Omental fat pad (tissue), 4 donors: ENCODE data around the gene ROM1. TPM values are rescaled to one million over a fixed set of nuclear protein-coding genes. Genes with fewer than 3 reads are reported as not detected.

ENCODE experiments used
- ATAC-seq: fragments of 150-250 bp; one replicate; pipeline ENCODE4 v1.9.1; 2016; ENCODE audit warnings: mild to moderate bottlenecking, moderate library complexity; ENCODE audit not compliant: low FRiP score
- DNase-seq: peaks from one replicate; pipeline ENCODE4 v3.0.0-alpha.2; 2019; ENCODE audit warnings: low spot score
- total RNA-seq, 4 donors: library from RNA; depleted of rRNA; stranded (reverse); fragments of >200 nt; gene quantifications; one replicate each; pipeline ENCODE4 v1.1.0, GENCODE V29; 2016
- TF ChIP-seq, protein P1 (sequence below), 3 donors: fragments of 450-650 bp; IDR thresholded peaks; one replicate each; pipeline ENCODE4 v1.5.1; 2016 to 2017; ENCODE audit warnings: antibody characterized with exemption in 3 of 3, mild to moderate bottlenecking in 3 of 3, moderate library complexity in 2 of 3

The ROM1 gene
- total RNA-seq, 4 donors from 2014 or later, result 7.9 to 12.7 (median 11.4) TPM

DNA sequence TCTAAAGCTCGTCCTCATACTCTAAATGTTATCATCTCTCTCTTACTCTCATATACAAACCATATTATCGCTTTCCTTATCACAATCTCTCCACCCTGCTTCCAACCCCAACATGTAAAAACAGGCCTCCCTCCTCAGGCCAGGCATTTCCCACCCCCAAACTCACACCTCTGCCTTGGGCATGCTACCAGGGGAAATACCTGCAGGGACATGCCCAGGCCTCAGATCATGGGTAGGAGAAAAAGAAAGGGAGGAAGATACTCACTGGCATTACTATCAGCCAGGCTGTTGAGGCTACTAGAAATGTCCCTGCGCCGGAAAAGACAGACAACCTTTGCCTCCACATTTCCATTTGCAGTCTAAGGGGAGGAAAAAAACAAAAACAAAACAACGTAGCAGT, 13.2 kb upstream of the ROM1 start:
- TF ChIP-seq, protein P1, sequence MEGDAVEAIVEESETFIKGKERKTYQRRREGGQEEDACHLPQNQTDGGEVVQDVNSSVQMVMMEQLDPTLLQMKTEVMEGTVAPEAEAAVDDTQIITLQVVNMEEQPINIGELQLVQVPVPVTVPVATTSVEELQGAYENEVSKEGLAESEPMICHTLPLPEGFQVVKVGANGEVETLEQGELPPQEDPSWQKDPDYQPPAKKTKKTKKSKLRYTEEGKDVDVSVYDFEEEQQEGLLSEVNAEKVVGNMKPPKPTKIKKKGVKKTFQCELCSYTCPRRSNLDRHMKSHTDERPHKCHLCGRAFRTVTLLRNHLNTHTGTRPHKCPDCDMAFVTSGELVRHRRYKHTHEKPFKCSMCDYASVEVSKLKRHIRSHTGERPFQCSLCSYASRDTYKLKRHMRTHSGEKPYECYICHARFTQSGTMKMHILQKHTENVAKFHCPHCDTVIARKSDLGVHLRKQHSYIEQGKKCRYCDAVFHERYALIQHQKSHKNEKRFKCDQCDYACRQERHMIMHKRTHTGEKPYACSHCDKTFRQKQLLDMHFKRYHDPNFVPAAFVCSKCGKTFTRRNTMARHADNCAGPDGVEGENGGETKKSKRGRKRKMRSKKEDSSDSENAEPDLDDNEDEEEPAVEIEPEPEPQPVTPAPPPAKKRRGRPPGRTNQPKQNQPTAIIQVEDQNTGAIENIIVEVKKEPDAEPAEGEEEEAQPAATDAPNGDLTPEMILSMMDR (IDR thresholded peaks at IDR 0.05), result no peak
- ATAC-seq (no peak), DNase-seq (no peak)

DNA sequence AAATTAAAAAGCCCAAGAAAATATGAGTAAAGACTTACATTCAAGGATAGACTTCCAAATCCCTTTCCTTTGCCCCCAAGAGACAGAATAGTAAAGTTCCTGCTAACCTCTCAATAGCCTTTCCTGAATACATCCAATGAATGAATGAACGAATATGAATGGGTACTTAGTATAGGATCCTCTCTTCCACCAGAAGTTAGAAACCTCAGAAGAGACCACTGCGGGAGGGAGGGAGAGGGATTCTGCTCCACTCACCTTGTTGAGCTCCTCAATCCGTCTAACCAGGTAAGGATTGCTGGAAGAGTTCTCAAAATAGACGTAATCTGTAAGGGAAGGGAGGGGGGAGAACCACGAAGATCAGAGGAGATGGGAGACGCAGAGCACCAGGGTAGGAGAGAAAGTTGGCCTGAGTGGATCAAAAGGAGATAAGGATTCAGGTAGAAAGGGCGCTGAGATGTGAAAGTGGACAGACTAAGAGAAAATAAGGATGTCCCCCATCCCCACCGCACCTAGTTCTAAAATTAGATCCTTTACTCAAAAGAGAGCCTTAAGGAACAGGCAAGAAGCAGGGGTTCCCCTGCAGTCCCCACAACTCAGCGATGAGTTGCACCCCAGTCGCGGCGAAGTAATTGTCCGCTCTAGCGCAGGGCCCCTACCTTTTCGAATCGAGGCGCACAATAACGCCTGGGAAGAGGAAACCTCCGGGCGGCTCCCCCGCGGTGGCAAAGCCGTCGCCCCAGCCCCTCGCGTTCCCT, 12.5 kb upstream of the ROM1 start:
- ATAC-seq (no peak), DNase-seq (no peak)
- TF ChIP-seq, protein P1 (IDR thresholded peaks at IDR 0.05), result no peak

DNA sequence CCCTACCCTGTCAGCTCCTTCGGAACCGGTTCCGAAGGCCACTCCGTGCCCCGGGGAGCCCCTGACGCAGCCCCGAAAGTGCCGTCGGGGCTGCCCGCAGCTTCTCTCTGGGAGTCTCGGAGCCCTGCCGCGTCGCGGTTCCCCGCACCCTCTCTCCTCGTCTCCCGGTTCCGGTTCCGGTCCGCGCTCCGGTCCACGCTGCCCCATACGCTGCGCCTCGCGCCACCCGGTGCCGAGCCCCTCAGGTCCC, 12.0 kb upstream of the ROM1 start:
- TF ChIP-seq, protein P1 (IDR thresholded peaks at IDR 0.05), result no peak
- no peak for DNase-seq
- ATAC-seq, result peak; percentile 35

DNA sequence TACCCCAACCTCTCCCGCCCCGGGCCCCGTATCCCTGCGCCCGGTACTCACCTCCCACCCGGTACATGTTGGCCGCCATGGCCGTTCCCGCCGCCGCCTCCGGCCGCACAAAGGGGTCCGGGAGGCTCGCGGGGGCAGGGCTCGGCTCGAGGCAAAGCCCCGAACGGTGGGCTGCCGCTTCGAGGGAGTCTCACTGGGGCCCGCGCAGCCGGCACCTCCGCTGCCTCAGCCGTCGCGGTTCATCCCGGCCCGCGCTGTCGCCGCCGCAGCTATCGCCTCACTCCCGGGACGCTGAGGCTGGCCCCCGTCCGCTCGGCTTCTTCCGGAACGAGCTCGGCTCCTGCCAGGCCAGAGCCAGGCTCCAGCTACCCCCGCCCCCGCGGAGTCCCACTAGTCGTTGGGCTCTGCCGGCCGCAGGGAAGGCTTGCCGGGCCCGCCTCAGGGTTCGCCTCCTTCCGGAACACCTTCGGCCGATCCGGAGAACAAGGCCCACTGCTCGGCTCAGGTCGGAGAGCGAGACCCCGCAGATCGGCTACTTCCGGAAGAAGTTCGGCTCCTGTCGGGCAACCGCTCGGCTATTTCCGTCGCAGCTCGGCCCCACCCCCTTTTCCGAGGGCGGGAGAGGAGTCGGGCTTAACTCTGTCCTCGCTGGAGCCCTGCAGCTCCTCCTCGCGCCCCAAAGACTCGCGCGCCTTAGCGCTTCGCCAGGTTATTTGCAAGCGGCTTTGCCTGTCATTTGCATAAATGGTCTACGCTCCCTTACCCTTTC, 11.5 kb upstream of the ROM1 start, which contains the start of gene MTA2:
Gene MTA2 (minus strand): TSS at position 494 of the 769 bp plus-strand sequence. CDS start 415 bp downstream, at position 79.
- DNase-seq, result peak; percentile 92
- TF ChIP-seq, protein P1 (IDR thresholded peaks at IDR 0.05), result no peak
- peak; percentile 85 for ATAC-seq

DNA sequence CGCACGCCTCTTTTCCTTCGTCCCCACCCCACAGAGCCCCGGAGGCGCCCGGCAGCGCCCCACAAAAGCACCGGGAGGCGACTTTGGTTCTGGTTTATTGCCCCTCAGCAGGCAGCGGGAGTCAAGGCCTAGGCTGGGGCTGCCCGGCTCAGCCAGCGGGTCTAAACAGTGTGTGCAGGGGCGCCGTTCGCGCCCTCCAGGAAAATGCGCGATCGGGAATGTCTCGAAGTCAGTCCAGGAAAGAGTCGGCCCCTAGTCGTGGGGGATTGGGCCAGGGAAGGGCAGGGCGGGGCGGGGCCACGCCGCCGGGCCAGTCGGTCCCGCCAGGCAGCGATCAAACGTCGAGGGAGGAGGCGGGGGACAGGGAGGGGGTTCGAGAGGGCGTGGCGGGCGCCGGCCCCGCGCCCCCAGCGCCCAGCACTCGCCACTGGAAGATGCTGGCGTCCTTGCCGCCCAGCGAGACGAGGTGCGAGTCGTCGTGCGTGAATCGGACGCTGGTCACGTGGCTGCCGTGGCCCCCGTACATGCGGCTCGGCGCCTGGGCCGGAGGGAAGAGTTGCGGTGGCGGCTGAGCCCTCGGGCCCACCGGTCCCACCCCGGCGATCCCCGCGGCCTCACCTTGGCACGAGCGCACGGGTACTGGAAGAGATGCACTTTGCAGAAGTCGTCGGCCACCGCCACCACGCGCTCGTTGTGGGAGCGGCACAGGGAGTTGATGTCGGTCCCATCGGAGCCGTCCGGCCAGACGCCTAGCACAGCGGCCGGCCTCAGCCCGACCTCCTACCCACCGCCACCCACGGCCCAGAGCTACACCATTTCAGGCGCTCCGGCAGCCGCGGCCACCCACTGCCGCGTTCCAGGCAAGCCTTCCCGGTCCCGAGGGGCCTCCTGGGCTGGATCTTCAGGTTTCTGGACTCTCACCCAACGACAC, 10.7 kb upstream of the ROM1 start:
- peak; percentile 53 for ATAC-seq
- DNase-seq, result no peak
- TF ChIP-seq, protein P1 (IDR thresholded peaks at IDR 0.05), result no peak

DNA sequence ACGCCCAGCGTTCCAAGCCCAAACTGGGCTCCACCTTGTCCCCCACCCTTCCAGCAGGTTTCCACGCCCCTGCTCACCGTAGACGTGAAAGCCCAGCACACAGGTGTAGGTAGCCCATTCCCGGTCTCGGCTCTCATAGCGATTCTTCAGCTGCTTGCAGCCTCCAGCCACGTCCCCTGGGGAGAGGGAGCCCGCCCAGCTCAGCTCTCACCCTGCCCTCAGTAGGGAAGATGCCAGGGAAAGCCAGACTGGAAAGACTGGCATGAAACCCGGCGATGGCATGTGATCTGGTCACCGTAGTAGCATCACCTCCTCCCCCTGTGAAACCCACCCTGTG, 10.0 kb upstream of the ROM1 start:
- TF ChIP-seq, protein P1 (IDR thresholded peaks at IDR 0.05), result no peak
- ATAC-seq, result no peak

More for the DNA sequence above, 10.0 kb upstream of the ROM1 start:
- DNase-seq, result no peak
